ENCODE measurements around the gene VPS45. TPM values are rescaled to one million over a fixed set of nuclear protein-coding genes. Genes with fewer than 3 reads are reported as not detected.

Gene VPS45
- total and polyA plus RNA-seq, 12 donors, result 36.5 to 78.9 (median 55.1) TPM

DNA sequence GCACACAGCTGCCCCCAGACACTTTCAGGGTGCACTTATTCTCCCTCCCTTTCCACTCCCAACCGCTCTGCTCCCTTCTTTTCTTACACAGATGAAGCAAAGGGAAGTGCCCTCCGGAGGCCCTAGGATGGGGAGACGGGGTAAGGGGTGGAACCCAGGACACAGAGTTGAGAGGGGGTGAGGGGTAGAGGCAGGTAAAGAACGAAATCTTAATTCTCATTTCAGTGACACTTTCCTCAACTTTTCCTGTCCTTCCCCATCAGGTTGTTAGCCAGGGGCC lies 94.9 kb downstream of the VPS45 start:
- 38 to 56% (median 55%) methylated on average over 4 of the region's 4 CpGs for whole genome bisulfite sequencing, 4 donors
- no peaks in the 10 kb centered on the region for H3K9me3 ChIP-seq (replicated peaks in 1 of 3)
- no peak for TF ChIP-seq POLR2A (IDR thresholded peaks at IDR 0.05)
- TF ChIP-seq, protein P1, sequence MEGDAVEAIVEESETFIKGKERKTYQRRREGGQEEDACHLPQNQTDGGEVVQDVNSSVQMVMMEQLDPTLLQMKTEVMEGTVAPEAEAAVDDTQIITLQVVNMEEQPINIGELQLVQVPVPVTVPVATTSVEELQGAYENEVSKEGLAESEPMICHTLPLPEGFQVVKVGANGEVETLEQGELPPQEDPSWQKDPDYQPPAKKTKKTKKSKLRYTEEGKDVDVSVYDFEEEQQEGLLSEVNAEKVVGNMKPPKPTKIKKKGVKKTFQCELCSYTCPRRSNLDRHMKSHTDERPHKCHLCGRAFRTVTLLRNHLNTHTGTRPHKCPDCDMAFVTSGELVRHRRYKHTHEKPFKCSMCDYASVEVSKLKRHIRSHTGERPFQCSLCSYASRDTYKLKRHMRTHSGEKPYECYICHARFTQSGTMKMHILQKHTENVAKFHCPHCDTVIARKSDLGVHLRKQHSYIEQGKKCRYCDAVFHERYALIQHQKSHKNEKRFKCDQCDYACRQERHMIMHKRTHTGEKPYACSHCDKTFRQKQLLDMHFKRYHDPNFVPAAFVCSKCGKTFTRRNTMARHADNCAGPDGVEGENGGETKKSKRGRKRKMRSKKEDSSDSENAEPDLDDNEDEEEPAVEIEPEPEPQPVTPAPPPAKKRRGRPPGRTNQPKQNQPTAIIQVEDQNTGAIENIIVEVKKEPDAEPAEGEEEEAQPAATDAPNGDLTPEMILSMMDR (IDR thresholded peaks at IDR 0.05), result no peak
- intact Hi-C loops (cut with DNase I), result no loop called here
- no peaks in the 10 kb centered on the region for H3K27me3 ChIP-seq
- DNase-seq, result no peak
- H3K27ac ChIP-seq, result peak overlapping the region; percentile 12 to 96 (median 89)
- H3K4me3 ChIP-seq, result peak overlapping the region in 1 of 4 donors; percentile 39
- H3K4me1 ChIP-seq (replicated peaks in 1 of 2), result peaks cover 36 to 63% of the 10 kb centered on the region in 2 donors
- H3K36me3 ChIP-seq (replicated peaks in 1 of 2), result peaks cover 0 to 19% of the 10 kb centered on the region in 2 donors

DNA sequence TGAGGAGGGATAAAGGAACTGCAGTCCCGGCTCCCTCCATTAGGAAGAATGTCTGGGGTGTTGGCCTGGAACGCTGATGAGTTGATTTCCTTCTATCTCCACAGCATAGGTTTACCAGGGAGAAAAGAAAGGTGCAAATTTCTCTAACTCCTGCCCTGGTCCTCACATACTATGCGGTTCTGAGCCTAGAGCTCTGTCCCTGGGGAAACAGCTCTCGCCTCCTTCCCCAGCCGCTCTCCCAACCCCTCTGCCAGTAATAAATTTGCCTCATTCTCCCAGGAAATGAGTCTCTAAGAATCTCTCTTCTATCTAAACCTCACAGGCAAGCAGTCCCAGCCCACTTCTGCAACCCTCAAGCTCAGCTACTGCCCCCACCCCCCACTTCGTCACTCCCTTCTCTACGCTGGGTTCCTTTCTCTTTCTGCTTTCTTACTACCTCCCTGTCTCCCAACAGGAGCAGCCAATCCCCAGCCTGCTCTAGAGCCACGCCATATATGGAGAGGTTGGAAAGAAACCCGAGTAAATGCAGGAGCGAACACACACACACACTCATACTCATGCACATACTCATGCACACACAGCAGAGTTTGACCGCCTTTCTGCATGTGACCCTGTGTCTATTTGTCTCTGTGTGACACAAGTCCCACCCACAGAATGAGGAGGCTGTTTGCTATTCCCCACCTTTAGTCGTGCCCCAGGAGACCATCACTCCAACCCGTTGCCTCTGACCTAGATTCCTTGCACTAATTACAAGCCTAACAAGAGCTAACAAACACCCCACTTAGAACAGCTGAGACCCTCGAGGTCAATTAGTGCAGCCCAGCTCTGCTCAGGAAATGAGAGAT lies 95.5 kb downstream of the VPS45 start:
- Histone ChIP-seq H3K4me3 (peak overlapping the region in 1 of 4 donors; percentile 39), H3K36me3 (replicated peaks in 1 of 2) (peaks cover 0 to 13% of the 10 kb centered on the region in 2 donors), H3K27ac (peak overlapping the region; percentile 12 to 96 (median 89)), H3K9me3 (replicated peaks in 1 of 3) (no peaks in the 10 kb centered on the region), H3K4me1 (replicated peaks in 1 of 2) (peaks cover 36 to 58% of the 10 kb centered on the region in 2 donors), H3K27me3 (no peaks in the 10 kb centered on the region)
- DNase-seq, result peak; percentile 83 to 96 (median 91)
- peak; percentile 65 to 86 for TF ChIP-seq POLR2A (IDR thresholded peaks at IDR 0.05)
- TF ChIP-seq, protein P1 (IDR thresholded peaks at IDR 0.05), result peak in 5 of 6 experiments; percentile 15 to 51 (median 21)
- 9 to 27% (median 11%) methylated on average over 14 of the region's 14 CpGs for WGBS, 4 donors
- intact Hi-C loops (cut with DNase I), result no loop called here

DNA sequence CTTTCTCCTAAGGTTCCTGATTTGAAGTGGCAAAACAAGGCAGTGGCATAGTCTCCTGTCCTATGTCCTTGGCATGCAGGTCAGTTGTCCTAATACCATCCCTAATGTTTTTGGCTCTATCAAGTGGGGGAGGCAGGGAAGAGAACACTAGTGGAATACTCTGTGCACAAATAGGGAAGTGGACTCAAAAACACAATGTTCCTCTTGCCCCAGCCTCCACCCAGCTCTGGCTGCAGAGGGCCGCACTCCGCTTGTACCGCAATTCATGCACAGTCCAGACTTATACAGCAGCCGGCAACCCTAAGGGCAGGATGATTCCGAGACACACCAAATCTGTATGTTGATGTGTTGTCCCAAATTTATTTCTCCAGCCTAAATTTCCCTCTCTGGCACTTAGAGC lies 96.6 kb downstream of the VPS45 start:
- intact Hi-C loops (cut with DNase I), result no loop called here

DNA sequence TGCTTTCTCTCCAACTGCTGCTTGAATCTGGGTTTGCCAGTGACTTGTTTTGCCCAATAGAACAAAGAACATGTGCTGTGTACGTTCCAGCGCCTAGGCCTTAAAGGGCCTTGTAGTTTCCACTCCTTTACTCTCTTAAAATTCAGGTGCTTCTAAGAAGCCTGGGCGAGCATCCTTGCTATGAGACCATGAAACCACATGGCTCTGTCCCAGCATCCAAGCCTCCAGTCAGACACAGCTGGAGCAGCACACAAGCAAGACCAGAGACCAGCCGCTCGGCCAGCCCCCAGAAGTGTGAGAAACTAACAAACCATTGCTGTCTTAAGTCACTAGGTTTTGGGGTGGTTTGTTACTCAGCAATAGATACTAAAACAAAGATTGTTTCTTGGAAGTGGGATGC lies 97.2 kb downstream of the VPS45 start:
- peak overlapping the region in 3 of 5 donors; percentile 26 to 96 (median 95) for H3K27ac ChIP-seq
- intact Hi-C loops (cut with DNase I), result loop anchor here (5.0 kb wide), 1 partner anchor 92 kb away; no protein-coding TSS in a partner anchor
- no peak for DNase-seq
- H3K36me3 ChIP-seq (replicated peaks in 1 of 2), result peaks cover 0 to 8% of the 10 kb centered on the region in 2 donors
- TF ChIP-seq, protein P1 (IDR thresholded peaks at IDR 0.05), result no peak
- no peak for TF ChIP-seq POLR2A (IDR thresholded peaks at IDR 0.05)
- H3K4me1 ChIP-seq (replicated peaks in 1 of 2), result peaks cover 23 to 41% of the 10 kb centered on the region in 2 donors
- no peaks in the 10 kb centered on the region for H3K27me3 ChIP-seq
- H3K9me3 ChIP-seq (replicated peaks in 1 of 3), result no peaks in the 10 kb centered on the region
- WGBS, 4 donors, result 82 to 89% (median 88%) methylated on average over 3 to 5 of the region's 5 CpGs
- no peak overlapping the region for H3K4me3 ChIP-seq

More for the DNA sequence above, 96.6 kb downstream of the VPS45 start:
- Histone ChIP-seq H3K4me1 (replicated peaks in 1 of 2) (peaks cover 29 to 47% of the 10 kb centered on the region in 2 donors), H3K9me3 (replicated peaks in 1 of 3) (no peaks in the 10 kb centered on the region), H3K27ac (peak overlapping the region in 4 of 5 donors; percentile 83 to 96 (median 92)), H3K27me3 (no peaks in the 10 kb centered on the region), H3K4me3 (no peak overlapping the region), H3K36me3 (replicated peaks in 1 of 2) (peaks cover 0 to 13% of the 10 kb centered on the region in 2 donors)
- TF ChIP-seq, protein P1 (IDR thresholded peaks at IDR 0.05), result no peak
- TF ChIP-seq POLR2A (IDR thresholded peaks at IDR 0.05), result no peak
- WGBS, 4 donors, result 79 to 93% (median 84%) methylated on average over 5 of the region's 5 CpGs
- DNase-seq, result peak in 3 of 7 donors; percentile 40 to 51 (median 43)
